Right forelimb (tissue), 1 donor: ENCODE measurements around the gene CORIN.

Source experiments
- DNase-seq: peaks from one replicate; pipeline ENCODE4 v3.0.0-alpha.2; 2018

CORIN gene

DNA sequence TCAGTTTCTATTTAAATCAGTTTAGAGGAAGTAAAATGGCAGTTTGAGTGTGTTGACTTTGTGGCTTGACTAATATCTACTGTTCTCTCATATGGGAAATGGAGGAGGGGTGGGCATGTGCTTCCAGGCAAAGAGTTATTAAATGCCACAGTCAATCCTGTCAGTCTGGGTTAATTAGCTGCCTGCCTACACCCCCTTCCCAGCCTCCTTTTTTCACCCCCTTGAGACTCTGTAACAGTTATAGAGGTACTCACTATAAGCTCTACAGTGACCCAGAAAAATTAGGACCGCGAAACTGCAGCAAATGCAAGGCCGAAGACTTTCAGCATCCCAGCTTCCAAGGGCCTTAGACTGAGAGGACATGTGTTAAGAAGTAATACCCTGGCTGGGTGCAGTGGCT, 165.2 kb downstream of the CORIN start:
- no peak for DNase-seq

DNA sequence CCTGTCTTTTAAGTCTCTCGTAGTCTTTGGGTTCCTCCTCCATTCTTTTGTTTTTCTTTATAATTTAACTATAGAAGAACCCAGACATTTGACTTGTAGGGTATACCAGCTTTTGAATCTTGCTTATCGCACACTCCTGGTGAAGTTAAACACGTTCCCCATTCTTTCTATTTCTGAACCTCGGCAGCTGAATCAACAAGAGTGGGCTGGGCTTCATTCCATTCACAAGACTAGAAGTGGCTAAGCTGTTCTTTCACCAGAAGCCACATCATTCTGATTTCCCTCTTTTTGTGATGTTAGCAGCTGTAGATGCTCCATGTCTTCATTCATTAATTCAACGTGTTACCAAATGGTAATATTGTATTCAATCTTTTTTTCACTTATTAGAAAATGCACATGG, 167.9 kb downstream of the CORIN start:
- DNase-seq = no peak

DNA sequence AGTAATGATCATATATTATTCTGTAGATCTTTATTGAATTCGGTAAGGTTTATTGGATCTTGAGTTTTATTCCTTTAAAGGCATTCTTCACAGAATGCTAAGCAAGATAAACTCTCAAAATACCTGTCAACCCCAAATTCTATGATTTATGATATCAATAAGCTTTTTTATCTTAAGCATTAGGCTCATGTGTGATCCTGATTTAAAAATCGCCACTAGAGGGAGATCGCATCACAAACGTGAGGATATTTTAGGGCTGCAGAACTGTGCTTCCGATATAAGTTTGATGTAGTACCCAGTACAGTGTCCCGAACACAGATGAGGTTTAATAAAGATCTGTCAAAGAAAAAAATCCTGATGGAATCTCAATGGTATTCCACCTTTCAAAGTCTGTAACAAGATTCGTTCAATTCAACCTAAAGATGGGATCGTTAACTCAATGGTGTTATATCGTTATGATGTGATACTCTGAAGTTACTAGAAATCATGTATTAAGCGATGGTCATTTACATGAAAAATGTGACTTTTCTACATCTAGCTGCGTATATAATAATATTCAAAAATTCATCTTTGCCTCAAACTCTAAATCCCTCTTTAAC, 169.0 kb downstream of the CORIN start:
- DNase-seq = no peak

DNA sequence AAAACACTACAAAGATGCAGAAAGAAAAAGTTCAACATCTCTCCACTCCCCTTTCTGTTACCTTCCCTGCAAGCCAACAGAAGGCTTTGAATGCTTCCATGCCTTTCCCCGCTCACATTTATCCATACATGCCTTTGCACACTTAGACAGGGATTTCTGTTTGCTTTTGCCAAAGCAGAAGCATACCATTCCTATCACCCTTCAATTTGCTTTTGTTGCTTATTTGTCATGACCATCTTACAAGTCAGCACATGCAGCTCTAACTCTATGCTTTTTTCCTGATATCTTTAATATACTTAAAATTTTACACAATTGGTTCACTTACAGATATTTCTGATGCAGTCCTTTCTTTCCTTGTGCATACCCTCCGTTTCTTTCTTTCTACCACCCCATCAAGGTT, 169.6 kb downstream of the CORIN start:
- DNase-seq = no peak

DNA sequence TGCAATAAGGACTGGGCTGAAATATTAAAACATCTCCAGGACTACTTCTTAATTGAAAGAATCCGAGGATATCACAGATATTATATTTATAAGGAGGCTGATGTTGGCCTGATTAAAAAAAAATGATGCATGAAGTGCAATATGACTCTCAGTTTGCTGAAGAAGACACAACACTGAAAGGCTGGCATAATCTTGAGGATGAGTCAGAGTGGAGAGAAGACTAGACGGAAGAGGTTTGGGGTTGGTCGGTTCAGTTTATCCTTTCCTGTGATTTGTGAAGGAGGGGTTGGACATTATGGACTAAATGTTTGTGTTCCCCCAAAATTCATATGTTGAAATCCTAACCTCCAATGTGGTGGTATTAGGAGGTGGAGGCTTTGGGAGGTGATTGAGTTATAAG, 170.3 kb downstream of the CORIN start:
- DNase-seq = no peak

DNA sequence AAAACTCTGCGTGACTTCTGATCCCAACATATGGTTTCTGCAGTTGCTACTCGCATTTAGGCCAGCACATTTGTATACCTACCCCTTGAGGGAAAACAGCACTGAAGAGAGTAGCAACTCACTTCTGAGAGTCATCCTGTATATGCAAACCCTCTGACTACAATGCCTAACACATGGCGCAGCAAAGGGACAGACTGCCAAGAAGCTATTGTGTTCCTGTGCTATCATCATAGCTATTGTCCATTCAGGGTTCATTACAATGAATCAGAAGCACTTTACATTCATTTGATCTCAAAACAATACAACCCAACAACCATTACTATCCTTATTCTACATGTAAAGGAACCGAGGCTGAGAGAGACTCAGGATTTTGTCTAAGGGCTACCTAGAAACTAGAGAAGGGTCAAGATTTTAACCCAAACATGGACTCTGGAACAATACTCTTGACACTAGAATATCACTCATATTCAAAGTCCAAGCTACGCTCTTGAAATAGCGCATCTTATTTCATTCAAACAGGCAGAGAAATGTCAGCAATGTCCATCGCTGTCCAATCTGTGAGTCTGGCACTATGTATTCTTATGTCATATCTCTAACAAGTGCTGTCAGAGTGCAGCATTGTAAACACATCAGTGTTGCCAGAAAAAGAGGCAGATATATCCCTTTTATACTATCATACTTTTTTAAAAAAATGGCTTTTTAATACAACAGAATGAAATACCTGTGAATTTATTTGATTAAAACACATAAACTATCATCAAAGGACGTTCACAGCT, 173.6 kb downstream of the CORIN start:
- DNase-seq = no peak

DNA sequence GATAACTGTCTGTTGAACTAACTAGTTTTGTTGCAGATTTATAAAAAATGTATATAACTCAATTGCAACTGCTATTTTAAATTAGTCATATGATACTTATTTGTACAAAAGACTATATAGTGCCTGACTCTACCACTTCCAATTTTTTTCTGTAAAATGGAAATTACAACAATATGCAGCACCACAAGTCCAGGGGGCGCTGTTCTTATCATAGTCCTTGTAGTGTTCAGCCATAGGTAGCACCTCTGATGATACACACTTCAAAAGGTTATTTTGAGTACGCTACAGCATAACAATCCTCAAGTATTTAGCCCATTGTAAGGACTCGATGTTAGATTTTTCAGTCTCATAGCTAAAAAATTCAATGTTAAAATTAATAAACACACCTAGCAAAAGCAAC, 174.9 kb downstream of the CORIN start:
- no peak for DNase-seq

DNA sequence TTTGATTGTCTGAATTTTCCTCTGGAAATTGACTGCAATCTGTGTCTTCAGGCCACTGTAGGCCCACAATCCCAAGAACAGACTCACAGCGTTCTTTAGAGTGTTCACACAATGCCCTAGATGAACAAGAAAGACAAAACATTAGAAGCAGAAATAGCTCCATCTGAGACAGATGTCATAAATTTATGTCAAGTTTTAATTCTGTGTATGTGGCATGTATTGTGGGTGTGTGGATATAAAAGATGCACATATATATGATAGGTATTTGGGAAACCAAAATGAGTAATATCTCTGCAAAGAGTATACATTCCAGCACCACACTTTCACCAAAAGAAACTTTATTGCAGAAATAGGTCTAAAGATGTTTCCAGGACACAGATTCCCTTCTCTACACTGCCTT, 176.1 kb downstream of the CORIN start:
- DNase-seq = no peak

DNA sequence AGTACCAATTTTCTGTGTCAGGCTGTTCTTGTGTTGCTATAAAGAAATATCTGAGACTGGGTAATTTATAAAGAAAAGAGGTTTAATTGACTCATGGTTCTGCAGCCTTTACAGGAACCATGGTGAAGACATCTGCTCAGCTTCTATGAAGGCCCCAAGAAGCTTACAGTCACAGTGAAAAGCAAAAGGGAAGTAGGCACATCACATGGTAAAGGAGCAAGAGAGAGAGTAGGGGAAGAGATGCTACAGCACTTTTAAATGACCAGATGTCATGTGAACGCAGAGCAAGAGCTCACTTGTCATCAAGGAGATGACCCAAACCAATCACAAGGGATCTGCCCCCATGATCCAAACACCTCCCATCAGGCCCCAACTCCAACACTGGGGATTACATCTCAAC, 178.5 kb downstream of the CORIN start:
- DNase-seq = no peak

DNA sequence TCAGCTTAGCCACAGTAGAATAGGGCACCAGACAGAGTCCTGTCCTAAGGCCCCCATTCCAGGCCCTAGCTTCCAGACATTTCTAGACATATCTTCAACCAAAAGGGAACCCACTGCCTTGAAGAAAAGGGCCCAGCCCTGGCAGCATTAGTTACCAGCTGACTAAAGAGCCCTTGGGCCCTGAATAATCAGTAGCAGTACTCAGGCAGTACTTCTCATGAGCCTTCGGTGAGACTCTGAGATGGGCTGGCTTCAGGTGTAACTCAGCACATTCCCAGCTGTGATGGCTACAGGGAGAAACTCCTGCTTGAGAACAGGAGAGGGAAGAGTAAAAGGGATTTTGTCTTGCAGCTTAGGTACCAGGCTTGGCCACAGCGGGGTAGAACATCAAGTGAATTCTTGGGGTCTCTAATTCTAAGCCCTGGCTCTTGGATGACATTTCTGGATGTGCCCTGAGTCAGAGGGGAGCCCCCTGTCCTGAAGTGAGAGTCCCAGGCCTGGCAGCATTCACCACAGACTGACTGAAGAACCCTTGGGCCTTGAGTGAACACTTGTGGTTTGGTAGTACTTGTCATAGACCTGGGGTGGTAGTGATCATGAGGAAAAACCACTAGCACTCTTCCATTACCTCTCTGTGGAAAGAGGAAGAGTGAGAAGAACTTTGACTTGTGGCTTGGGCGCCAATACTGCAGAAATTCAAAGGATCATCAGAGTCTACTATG, 182.7 kb downstream of the CORIN start:
- DNase-seq = no peak

DNA sequence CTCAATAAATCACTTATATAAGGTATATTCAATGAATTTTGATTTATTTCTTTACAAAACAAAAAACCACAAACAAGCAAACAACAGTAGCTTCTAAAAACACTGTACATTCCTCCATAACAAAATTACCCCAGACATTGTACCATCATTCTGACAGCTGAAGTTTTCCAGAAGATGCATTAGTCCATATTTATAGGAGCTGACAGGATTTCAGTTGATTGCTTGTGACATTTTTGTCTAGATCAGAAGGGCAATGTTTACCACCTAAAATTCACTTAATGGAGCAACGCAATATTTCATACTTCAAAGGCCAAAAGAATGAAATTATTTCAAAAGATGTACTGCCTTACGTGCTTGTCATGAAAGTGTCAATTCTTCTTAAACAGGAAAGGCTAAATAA, 185.8 kb downstream of the CORIN start:
- DNase-seq = no peak

DNA sequence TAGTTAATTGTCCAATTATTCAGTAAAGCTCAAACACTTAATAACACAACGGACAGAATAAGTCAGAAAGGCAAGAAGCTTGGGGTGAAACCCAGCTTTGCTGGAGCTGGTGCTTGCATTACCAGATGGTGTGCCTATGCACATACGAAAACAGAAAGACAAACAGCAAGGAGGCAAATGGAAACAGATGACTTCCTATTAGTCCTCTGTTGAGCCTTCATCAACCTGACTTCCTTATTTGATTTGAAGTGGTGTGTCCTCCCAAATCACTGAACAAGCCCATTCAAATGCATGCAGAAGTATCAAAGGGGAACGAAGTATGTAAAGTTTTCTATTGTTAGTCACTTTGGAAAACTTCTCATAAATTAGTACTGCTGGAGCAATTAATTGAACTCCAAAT, 186.6 kb downstream of the CORIN start:
- no peak for DNase-seq

DNA sequence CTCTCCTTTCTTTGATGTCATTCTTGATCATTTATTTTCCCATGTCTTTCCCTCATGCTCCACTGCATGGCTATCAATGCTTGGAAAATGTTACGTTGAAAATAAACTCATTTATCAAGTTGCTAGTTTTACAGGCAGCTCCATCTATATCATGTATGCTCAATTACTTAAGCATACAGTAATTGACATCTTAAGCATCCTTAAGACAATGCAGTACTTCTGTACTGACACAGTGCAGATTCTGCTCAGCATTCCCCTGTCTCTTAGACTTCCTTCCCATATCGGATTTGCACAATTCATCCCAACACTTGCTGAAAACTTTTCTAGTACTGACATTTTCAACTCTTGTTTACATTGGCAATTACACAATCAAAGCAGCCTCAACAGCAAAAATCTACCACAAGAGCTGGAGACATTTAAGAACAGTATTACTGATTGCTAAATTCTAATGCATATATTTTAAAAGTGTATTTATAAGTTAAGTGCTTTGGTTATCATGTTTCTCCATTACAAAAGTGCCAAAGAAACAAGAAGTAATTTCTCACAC, 187.2 kb downstream of the CORIN start:
- no peak for DNase-seq

DNA sequence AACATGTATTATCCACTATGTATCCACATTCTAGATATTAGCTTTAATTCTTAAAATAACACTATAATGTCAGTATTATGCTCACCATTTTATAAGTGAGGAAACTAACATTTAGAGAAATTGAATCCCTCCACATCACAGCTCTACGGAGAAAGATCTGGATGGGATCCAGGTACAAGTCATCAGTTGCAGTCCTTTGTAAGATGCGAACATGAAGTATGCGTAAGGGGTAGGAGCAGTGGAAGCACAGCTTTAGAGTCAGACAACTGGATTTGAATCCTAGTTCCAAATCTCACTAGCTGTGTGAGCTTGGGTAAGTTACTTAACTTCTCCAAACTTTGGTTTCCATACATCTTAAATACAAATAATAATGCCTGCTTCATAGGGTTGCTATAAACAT, 190.3 kb downstream of the CORIN start:
- no peak for DNase-seq

DNA sequence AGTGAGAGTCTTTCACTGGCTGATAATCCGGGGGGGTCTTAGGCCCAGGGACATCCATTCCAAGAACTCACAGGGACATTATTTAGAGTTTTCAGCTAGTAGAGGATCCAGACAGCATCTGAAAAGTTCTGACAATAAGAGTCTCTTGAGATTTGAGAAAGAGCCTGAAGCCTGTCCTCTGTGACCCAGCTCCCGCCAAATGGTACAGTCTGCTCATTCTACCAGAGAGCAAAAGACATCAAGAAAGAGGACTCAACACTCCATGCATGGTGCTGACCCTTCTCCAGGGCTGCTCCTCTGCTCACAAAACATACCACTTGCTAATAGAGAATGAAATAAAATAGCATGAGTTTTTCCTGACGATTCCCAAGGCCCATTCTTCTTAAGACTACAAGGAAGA, 190.8 kb downstream of the CORIN start:
- DNase-seq = no peak

DNA sequence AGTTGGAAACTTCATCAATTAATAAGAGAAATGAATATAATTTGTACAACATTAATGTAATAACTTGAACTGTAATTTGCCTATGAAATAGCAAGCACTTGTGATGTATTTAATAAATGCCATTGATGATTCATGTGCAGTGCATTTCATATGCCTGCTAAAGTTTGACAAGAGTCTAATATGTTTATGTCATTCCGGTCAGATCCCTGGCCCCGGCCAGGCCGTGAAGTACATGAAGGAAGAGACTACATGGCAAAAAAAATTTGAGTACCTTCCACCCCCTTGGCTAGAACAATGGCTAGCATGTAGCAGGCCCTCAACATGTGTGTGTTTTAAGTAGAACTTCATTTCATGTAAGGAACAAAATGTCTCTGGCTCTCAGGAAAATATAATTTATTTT, 191.5 kb downstream of the CORIN start:
- no peak for DNase-seq

DNA sequence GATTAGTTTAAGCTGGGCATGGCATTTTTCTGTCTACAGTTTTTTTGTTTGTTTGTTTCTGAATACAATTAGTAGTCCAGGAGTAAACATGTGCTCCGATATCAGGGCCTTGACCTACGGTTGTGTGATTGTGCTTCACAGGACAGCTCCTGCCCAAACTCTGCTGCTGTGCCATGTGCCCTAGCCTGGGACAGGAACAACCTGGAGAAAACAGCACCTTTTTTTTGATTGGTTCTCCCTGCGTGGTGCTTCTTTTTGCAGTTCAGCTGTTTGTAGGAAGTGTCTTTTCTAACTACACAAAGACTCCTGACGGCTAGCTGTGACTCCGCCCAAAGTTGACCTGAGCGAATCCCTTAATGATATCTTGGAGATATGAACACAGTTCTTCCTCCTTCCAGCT, 194.0 kb downstream of the CORIN start:
- DNase-seq = no peak

DNA sequence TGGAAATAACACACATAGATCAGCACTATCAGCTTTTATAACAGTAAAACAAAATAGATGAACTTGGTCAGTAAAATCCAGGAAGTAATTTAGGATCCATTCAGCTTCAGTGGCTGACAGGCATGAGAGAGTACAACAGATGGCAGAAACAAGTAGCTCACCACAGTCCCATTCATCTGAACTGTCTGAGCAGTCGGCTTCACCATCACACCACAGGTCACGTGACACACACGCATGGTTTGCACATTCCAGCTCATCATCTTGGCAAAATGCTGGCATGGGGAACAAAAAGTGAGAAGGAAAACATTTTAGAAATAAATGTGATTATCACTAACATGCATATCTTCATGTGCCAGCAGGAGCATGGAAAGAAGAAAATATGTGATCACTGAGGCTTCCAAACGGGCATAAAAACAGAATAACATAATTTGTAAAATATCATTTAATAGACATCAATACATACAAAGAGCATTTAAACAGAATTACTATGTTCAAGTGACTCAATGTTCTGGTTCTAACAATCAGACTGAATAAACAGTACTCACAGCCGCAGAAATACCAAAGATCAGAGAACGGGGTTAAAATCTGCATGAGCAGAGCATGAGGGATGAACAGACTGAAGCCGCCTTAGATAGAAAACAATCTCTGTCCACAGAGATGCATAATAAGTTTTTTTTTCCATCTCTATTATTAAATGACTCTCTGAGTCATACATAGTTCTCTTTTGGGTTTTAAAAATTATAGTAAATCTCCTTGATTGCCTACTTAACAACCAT, 194.7 kb downstream of the CORIN start:
- DNase-seq = no peak

DNA sequence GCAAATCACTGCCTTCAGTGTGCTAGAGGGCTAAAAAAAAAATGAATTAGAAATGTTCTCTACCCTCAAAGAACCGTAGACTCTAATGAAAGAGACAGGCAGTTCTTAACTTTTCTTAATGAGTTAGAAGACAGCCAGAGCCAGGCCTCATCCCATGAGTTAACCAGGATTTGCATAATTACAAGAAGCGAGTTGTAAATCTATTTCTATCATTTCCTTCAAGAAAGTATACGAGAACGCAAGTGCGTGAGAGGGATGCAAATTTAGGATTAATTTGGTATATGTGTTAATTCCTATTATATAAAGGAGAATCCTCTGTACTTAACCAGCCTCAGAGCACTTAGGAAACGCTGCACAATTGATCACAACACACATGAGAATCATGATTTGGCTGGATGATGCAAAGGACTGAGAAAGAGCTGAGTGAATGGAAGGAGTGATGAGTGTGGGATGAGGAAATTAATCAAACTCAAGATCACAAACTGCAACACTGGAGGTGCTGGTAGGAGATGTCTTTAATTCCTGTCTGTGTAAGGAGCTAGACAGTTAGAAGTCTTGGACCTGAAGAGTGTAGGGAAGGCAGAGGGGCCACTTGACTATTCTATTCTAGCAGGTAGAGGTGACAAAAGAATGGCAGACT, 195.6 kb downstream of the CORIN start:
- no peak for DNase-seq

DNA sequence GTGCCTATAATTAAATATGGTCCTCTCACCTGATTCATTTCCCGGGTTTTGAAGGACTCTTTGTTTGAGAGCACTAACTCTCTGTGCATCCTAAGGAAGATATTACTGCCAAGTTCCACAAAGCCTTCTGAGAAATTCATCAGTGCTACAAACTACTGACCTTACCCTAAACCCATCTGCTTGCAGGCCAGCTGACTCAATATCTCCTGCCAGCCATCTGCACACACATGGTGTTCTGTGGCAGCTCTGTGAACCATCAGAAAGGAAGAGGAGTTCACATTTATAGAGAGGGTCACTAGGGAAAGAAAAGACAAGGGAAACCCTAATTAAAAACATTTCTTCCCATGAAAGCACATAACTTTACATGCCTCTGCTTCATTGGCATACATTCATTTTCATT, 196.1 kb downstream of the CORIN start:
- DNase-seq = no peak

DNA sequence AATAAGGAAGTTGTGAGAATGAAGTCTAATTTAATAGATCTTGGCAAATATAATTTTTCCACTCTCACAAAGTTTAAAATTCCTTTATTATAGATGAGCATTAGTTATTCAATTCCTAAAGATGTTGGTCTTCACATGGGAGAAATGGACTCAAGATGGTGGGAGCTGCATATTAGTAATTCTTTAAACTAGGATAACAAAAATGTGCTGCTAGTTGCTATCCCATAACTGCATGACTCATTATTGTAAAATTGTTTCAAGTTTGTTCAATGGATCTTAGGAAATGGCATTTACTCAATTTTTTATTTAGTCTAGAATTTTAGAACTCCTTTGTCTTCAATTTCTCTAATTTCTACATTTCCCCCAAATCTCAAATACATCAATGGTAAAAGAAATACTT, 197.0 kb downstream of the CORIN start:
- no peak for DNase-seq

DNA sequence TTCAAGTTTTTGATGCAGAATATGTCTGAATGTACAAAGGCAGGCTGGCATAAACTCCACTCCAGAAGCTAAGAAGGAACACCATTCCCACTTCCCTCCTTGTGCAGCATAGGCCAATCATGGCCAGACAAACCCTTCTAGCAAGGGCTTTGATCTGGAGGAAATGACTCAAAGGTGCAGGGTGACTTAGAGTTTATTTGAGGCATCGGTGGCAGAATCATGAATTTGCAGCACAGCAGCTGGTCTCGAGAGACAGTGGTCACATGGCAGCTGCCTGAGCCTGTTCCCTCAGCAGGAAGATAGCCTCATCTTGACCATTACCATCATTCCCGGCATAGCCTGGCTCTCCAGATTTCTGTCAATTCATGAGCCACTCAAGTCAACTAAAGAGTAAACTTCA, 198.3 kb downstream of the CORIN start:
- no peak for DNase-seq

DNA sequence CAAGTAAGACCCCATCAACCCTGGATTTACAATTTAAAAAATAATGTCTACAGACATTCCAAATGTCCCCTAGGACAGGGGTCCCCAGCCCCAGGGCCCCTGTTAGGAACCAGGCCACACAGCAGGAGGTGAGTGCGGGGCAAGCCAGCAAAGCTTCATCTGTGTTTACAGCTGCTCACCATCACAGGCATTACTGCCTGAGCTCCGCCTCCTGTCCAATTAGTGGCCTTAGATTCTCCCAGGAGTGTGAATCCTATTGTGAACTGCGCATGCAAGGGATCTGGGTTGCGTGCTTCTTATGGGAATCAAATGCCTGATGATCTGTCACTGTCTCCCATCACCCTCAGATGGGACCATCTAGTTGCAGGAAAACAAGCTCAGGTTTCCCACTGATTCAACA, 206.7 kb downstream of the CORIN start:
- no peak for DNase-seq
